ENCODE results near the gene MATR3.

DNA sequence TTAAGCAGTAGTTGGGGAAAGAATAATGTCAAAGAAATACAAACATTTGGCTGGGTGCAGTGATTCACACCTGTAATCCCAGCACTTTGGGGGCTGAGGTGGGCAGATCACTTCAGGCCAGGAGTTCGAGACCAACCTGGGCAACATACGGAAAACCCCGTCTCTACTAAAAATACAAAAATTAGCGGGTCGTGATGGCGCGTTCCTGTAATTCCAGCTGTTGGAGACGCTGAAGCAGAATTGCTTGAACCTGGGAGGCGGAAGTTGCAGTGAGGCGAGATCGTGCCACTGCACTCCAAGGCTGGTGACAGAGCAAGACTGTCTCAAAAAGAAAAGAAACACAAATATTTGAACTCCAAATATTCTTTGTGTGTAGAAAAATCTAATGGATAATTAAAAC is 4.7 kb downstream of the MATR3 start:
- TF ChIP-seq, protein P1, sequence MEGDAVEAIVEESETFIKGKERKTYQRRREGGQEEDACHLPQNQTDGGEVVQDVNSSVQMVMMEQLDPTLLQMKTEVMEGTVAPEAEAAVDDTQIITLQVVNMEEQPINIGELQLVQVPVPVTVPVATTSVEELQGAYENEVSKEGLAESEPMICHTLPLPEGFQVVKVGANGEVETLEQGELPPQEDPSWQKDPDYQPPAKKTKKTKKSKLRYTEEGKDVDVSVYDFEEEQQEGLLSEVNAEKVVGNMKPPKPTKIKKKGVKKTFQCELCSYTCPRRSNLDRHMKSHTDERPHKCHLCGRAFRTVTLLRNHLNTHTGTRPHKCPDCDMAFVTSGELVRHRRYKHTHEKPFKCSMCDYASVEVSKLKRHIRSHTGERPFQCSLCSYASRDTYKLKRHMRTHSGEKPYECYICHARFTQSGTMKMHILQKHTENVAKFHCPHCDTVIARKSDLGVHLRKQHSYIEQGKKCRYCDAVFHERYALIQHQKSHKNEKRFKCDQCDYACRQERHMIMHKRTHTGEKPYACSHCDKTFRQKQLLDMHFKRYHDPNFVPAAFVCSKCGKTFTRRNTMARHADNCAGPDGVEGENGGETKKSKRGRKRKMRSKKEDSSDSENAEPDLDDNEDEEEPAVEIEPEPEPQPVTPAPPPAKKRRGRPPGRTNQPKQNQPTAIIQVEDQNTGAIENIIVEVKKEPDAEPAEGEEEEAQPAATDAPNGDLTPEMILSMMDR (IDR thresholded peaks at IDR 0.05): peak in 1 of 3 experiments; percentile 5
- no peak for TF ChIP-seq POLR2AphosphoS5 (IDR thresholded peaks at IDR 0.05)
- no peak for TF ChIP-seq POLR2A (IDR thresholded peaks at IDR 0.05; ENCODE audit: low read depth)
- no peak for TF ChIP-seq EP300 (IDR thresholded peaks at IDR 0.05)

All from esophagus muscularis mucosa (tissue), 4 donors.